Measurements from ENCODE around the gene MACC1. TPM values are rescaled to one million over a fixed set of nuclear protein-coding genes. Genes with fewer than 3 reads are reported as not detected.

MACC1 gene
- total and polyA plus RNA-seq, 9 of the 15 experiments (the other 6 are each of a cell fraction or from before 2014, with no cell fraction given), result 5.9 to 30.2 (median 10.4) TPM

DNA sequence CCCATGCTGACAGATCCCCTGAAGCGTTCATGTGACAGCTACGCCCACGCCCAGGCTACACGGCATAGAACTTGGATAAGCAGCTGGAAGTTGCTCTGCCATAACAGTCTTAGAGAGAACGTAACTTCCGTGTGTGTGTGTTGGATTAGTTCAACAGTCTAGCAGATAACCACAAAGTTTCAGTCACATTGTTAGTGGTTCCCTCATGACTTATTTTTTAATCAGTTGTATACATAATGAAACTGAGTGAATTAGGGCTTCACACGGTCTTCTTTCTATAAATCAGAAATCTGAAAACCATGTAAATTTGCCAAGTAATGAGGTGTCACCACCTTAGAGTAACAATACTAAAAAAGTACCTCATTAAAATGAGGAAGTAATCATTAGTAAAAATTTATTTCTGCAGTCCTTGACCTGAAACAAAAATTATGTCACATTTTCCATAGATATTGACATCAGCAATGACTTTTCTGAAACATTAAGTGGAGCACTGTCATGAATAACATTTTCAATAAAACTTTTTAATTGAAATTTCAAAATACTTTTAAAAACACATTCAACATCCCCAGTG is 21.7 kb upstream of the MACC1 start:
- H3K9ac ChIP-seq (ENCODE audit: insufficient read depth in 1 of 2, low read depth in 2 of 2, low read length in 2 of 2), result peak overlapping the region in 1 of 2 experiments; percentile 47; a peak in 2 of 4 replicates
- ATAC-seq (peak; percentile 93), FAIRE-seq (peak; percentile 95), DNase-seq (ENCODE audit: extremely low read depth in 1 of 4, low spot score in 3 of 4) (peak; percentile 49 to 90 (median 60))
- no peaks in the 10 kb centered on the region for H4K20me1 ChIP-seq (replicated peaks; ENCODE audit: control insufficient read depth, insufficient read depth, low read length)
- intact Hi-C loops (cut with micrococcal nuclease), result loop anchor here (1.0 kb wide), 1 partner anchor 19 kb away; no protein-coding TSS in a partner anchor
- peak overlapping the region; percentile 70 for H3K27ac ChIP-seq (ENCODE audit: extremely low read depth, low read depth, low read length)
- POLR2A ChIA-PET, result interaction anchor here (1.1 to 2.0 kb wide), 3 partner anchors 12 to 19 kb away, joined by 4 to 6 read pairs (median 5); no protein-coding TSS in a partner anchor
- no TSS peak for BruUV-seq (replicated peaks)
- H3K9me1 ChIP-seq (ENCODE audit: control insufficient read depth, insufficient read depth, low read length), result no peaks in the 10 kb centered on the region
- in situ Hi-C loops (cut with MboI), result no loop called here
- CTCF ChIA-PET (ENCODE audit: low intra/inter-chr PET ratio), result no interaction called here
- no peak overlapping the region for H3K4me3 ChIP-seq
- no peaks in the 10 kb centered on the region for H3K36me3 ChIP-seq (ENCODE audit: control insufficient read depth, insufficient read depth, low read length)
- WGBS (ENCODE audit: insufficient coverage, low coverage, missing lambda C conversion rate), result under 1% methylated on average over 7 of the region's 7 CpGs
- peak overlapping the region; percentile 87 for H2AFZ ChIP-seq (ENCODE audit: low read depth, low read length)
- peak overlapping the region; percentile 57 for H3K4me2 ChIP-seq (ENCODE audit: insufficient read depth, low read length)
- H3K9me3 ChIP-seq (replicated peaks; ENCODE audit: control insufficient read depth, insufficient read depth, low read depth, low read length), result no peaks in the 10 kb centered on the region
- H3K79me2 ChIP-seq (ENCODE audit: control insufficient read depth, insufficient read depth, low read length), result no peaks in the 10 kb centered on the region
- H3K4me1 ChIP-seq (replicated peaks in 1 of 2; ENCODE audit: control insufficient read depth in 2 of 2, insufficient read depth in 2 of 2, low read length in 2 of 2), result peaks cover 0 to 18% of the 10 kb centered on the region in 2 experiments; a peak in 3 of 5 replicates
- no peaks in the 10 kb centered on the region for H3K27me3 ChIP-seq (ENCODE audit: control insufficient read depth in 2 of 2, insufficient read depth in 2 of 2, low read length in 2 of 2)
- TF ChIP-seq SOX6 (IDR thresholded peaks at IDR 0.05) (peak; percentile 54; the same call in 1 of the 2 replicates), HMGN3 (IDR thresholded peaks at IDR 0.05; ENCODE audit: borderline replicate concordance, extremely low read depth, insufficient read length, low read depth, low read length) (no peak), CXXC5 (CRISPR knock-in tag; IDR thresholded peaks at IDR 0.05) (peak; percentile 84), FOXK2 (conservative IDR thresholded peaks at IDR 0.05 in 1 of 2, IDR thresholded peaks at IDR 0.05 in 1 of 2; ENCODE audit: low read depth in 2 of 2) (peak; percentile 39 to 44; a peak in 2 of 4 replicates), JUNB (CRISPR knock-in tag; conservative IDR thresholded peaks at IDR 0.05) (no peak), ZBTB7A (IDR thresholded peaks at IDR 0.05; ENCODE audit: borderline replicate concordance, control insufficient read depth, low read depth, low read length) (no peak), SRSF3 (IDR thresholded peaks at IDR 0.05; ENCODE audit: insufficient read depth, low read length) (no peak), ZNF76 (CRISPR knock-in tag; IDR thresholded peaks at IDR 0.05; ENCODE audit: borderline replicate concordance) (no peak), ZC3H11A (IDR thresholded peaks at IDR 0.05; ENCODE audit: low read depth, low read length) (no peak), NR2C2 (CRISPR knock-in tag; IDR thresholded peaks at IDR 0.05) (no peak), NR2C2 (tag; IDR thresholded peaks at IDR 0.05) (peak; percentile 48; the same call in 1 of the 2 replicates), CC2D1A (IDR thresholded peaks at IDR 0.05) (0 out of 2 replicates have a peak, but pooled peaks have one; percentile 17)
- TF ChIP-seq, protein P1, sequence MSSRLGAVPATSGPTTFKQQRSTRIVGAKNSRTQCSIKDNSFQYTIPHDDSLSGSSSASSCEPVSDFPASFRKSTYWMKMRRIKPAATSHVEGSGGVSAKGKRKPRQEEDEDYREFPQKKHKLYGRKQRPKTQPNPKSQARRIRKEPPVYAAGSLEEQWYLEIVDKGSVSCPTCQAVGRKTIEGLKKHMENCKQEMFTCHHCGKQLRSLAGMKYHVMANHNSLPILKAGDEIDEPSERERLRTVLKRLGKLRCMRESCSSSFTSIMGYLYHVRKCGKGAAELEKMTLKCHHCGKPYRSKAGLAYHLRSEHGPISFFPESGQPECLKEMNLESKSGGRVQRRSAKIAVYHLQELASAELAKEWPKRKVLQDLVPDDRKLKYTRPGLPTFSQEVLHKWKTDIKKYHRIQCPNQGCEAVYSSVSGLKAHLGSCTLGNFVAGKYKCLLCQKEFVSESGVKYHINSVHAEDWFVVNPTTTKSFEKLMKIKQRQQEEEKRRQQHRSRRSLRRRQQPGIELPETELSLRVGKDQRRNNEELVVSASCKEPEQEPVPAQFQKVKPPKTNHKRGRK (tag; IDR thresholded peaks at IDR 0.05), result no peak
- TF ChIP-seq, protein P2, sequence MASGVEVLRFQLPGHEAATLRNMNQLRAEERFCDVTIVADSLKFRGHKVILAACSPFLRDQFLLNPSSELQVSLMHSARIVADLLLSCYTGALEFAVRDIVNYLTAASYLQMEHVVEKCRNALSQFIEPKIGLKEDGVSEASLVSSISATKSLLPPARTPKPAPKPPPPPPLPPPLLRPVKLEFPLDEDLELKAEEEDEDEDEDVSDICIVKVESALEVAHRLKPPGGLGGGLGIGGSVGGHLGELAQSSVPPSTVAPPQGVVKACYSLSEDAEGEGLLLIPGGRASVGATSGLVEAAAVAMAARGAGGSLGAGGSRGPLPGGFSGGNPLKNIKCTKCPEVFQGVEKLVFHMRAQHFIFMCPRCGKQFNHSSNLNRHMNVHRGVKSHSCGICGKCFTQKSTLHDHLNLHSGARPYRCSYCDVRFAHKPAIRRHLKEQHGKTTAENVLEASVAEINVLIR (CRISPR knock-in tag; IDR thresholded peaks at IDR 0.05), result no peak
- TF ChIP-seq, protein P3, sequence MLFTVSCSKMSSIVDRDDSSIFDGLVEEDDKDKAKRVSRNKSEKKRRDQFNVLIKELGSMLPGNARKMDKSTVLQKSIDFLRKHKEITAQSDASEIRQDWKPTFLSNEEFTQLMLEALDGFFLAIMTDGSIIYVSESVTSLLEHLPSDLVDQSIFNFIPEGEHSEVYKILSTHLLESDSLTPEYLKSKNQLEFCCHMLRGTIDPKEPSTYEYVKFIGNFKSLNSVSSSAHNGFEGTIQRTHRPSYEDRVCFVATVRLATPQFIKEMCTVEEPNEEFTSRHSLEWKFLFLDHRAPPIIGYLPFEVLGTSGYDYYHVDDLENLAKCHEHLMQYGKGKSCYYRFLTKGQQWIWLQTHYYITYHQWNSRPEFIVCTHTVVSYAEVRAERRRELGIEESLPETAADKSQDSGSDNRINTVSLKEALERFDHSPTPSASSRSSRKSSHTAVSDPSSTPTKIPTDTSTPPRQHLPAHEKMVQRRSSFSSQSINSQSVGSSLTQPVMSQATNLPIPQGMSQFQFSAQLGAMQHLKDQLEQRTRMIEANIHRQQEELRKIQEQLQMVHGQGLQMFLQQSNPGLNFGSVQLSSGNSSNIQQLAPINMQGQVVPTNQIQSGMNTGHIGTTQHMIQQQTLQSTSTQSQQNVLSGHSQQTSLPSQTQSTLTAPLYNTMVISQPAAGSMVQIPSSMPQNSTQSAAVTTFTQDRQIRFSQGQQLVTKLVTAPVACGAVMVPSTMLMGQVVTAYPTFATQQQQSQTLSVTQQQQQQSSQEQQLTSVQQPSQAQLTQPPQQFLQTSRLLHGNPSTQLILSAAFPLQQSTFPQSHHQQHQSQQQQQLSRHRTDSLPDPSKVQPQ (CRISPR knock-in tag; IDR thresholded peaks at IDR 0.05; ENCODE audit: borderline replicate concordance), result no peak
- TF ChIP-seq, protein P4, sequence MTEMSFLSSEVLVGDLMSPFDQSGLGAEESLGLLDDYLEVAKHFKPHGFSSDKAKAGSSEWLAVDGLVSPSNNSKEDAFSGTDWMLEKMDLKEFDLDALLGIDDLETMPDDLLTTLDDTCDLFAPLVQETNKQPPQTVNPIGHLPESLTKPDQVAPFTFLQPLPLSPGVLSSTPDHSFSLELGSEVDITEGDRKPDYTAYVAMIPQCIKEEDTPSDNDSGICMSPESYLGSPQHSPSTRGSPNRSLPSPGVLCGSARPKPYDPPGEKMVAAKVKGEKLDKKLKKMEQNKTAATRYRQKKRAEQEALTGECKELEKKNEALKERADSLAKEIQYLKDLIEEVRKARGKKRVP (CRISPR knock-in tag; IDR thresholded peaks at IDR 0.05), result no peak
